Measurements from ENCODE around the gene C7. TPM values are rescaled to one million over a fixed set of nuclear protein-coding genes. Genes with fewer than 3 reads are reported as not detected.

The C7 gene
- total RNA-seq, 1 experiment from 2014 or later, result not detected

DNA sequence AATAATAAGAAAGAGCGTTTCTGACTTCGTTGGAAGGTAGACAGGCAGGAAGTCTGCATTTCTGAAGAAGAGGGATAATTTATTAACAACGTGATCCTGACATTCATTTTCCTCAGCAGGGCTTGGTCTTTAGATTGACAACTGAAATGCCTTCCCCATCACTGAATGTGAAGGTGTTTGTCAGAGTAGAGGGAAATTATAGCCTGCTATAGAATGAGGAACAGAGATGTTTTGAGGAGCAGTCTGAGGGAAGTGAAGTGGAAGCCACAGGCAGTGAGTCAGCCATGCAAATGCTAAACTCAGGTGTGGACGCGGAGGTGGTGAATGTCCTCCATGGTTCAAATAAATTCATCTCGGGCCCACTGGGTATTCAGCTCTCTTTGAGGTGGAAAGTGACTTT lies 30.5 kb downstream of the C7 start:
- ChIA-PET CTCF (no interaction called here), POLR2A (no interaction called here)
- no TSS peak for BruUV-seq (replicated peaks)
- no peak for DNase-seq (ENCODE audit: unreplicated experiment)
- Mint-ChIP-seq H3K27ac (ENCODE audit: low read depth, unreplicated experiment) (no peak overlapping the region), H3K4me3 (ENCODE audit: unreplicated experiment) (no peak overlapping the region), H3K4me1 (ENCODE audit: insufficient read depth, unreplicated experiment) (no peaks in the 10 kb centered on the region), H3K27me3 (ENCODE audit: insufficient read depth, unreplicated experiment) (no peaks in the 10 kb centered on the region), H3K9me3 (ENCODE audit: unreplicated experiment) (no peaks in the 10 kb centered on the region), H3K36me3 (ENCODE audit: insufficient read depth, unreplicated experiment) (no peaks in the 10 kb centered on the region)
- TF ChIP-seq, protein P1, sequence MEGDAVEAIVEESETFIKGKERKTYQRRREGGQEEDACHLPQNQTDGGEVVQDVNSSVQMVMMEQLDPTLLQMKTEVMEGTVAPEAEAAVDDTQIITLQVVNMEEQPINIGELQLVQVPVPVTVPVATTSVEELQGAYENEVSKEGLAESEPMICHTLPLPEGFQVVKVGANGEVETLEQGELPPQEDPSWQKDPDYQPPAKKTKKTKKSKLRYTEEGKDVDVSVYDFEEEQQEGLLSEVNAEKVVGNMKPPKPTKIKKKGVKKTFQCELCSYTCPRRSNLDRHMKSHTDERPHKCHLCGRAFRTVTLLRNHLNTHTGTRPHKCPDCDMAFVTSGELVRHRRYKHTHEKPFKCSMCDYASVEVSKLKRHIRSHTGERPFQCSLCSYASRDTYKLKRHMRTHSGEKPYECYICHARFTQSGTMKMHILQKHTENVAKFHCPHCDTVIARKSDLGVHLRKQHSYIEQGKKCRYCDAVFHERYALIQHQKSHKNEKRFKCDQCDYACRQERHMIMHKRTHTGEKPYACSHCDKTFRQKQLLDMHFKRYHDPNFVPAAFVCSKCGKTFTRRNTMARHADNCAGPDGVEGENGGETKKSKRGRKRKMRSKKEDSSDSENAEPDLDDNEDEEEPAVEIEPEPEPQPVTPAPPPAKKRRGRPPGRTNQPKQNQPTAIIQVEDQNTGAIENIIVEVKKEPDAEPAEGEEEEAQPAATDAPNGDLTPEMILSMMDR (IDR thresholded peaks at IDR 0.05; ENCODE audit: unreplicated experiment), result no peak
- intact Hi-C loops (cut with micrococcal nuclease), result no loop called here

DNA sequence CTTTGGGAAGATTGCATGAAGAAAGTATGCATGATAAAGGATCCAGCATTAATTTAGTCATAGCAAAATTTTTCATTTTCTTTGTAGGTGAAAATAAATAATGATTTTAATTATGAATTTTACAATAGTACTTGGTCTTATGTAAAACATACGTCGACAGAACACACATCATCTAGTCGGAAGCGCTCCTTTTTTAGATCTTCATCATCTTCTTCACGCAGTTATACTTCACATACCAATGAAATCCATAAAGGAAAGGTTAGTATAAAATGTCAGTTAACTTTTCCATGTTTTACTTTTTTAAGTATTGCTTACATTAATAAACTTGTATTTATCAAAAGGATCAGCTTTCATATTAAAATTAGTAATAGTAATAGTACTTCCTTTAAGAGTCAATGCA lies 35.8 kb downstream of the C7 start:
- ChIA-PET POLR2A (no interaction called here), CTCF (interaction anchor here (0.9 to 1.4 kb wide), 2 partner anchors 40 to 432 kb away, joined by 3 to 4 read pairs; no protein-coding TSS in a partner anchor)
- H3K27ac Mint-ChIP-seq (ENCODE audit: low read depth, unreplicated experiment), result no peak overlapping the region
- TF ChIP-seq, protein P1 (IDR thresholded peaks at IDR 0.05; ENCODE audit: unreplicated experiment), result no peak
- DNase-seq (ENCODE audit: unreplicated experiment), result no peak
- H3K4me3 Mint-ChIP-seq (ENCODE audit: unreplicated experiment), result no peak overlapping the region
- H3K4me1 Mint-ChIP-seq (ENCODE audit: insufficient read depth, unreplicated experiment), result no peaks in the 10 kb centered on the region
- peaks cover 12% of the 10 kb centered on the region for H3K27me3 Mint-ChIP-seq (ENCODE audit: insufficient read depth, unreplicated experiment)
- H3K36me3 Mint-ChIP-seq (ENCODE audit: insufficient read depth, unreplicated experiment), result no peaks in the 10 kb centered on the region
- intact Hi-C loops (cut with micrococcal nuclease), result no loop called here
- no TSS peak for BruUV-seq (replicated peaks)
- H3K9me3 Mint-ChIP-seq (ENCODE audit: unreplicated experiment), result no peaks in the 10 kb centered on the region

GRCh38 chr5:40955313-40955712 lies 46.0 kb downstream of the C7 start:
- intact Hi-C loops (cut with micrococcal nuclease), result no loop called here
- H3K9me3 Mint-ChIP-seq (ENCODE audit: unreplicated experiment), result peaks cover 14% of the 10 kb centered on the region
- CTCF ChIA-PET, result no interaction called here
- no peaks in the 10 kb centered on the region for H3K27me3 Mint-ChIP-seq (ENCODE audit: insufficient read depth, unreplicated experiment)
- DNase-seq (ENCODE audit: unreplicated experiment), result no peak
- POLR2A ChIA-PET, result no interaction called here
- TF ChIP-seq, protein P1 (IDR thresholded peaks at IDR 0.05; ENCODE audit: unreplicated experiment), result no peak
- H3K27ac Mint-ChIP-seq (ENCODE audit: low read depth, unreplicated experiment), result no peak overlapping the region
- no peaks in the 10 kb centered on the region for H3K4me1 Mint-ChIP-seq (ENCODE audit: insufficient read depth, unreplicated experiment)
- H3K4me3 Mint-ChIP-seq (ENCODE audit: unreplicated experiment), result no peak overlapping the region
- H3K36me3 Mint-ChIP-seq (ENCODE audit: insufficient read depth, unreplicated experiment), result no peaks in the 10 kb centered on the region
- no TSS peak for BruUV-seq (replicated peaks)

- CTCF ChIA-PET, result no interaction called here
- intact Hi-C loops (cut with micrococcal nuclease), result no loop called here
- no peaks in the 10 kb centered on the region for H3K36me3 Mint-ChIP-seq (ENCODE audit: insufficient read depth, unreplicated experiment)
- POLR2A ChIA-PET, result no interaction called here
- TF ChIP-seq, protein P1 (IDR thresholded peaks at IDR 0.05; ENCODE audit: unreplicated experiment), result no peak
- H3K4me3 Mint-ChIP-seq (ENCODE audit: unreplicated experiment), result no peak overlapping the region
- no peak overlapping the region for H3K27ac Mint-ChIP-seq (ENCODE audit: low read depth, unreplicated experiment)
- peaks cover 14% of the 10 kb centered on the region for H3K9me3 Mint-ChIP-seq (ENCODE audit: unreplicated experiment)
- no peaks in the 10 kb centered on the region for H3K27me3 Mint-ChIP-seq (ENCODE audit: insufficient read depth, unreplicated experiment)
- DNase-seq (ENCODE audit: unreplicated experiment), result no peak
- BruUV-seq (replicated peaks), result no TSS peak
- no peaks in the 10 kb centered on the region for H3K4me1 Mint-ChIP-seq (ENCODE audit: insufficient read depth, unreplicated experiment)
Observed at GRCh38 chr5:40957048-40957447, 47.8 kb downstream of the C7 start.

Data from MCF 10A (cell line).